ENCODE measurements around the gene ADGRG4. TPM values are rescaled to one million over a fixed set of nuclear protein-coding genes. Genes with fewer than 3 reads are reported as not detected.

The ADGRG4 gene
- total RNA-seq, 1 experiment from 2014 or later, result not detected

- no peak for DNase-seq (ENCODE audit: low spot score)
- POLR2A ChIA-PET (ENCODE audit: low non-redundant PET), result no interaction called here
- Histone ChIP-seq H3K27ac (ENCODE audit: low read depth, low read length, poor library complexity, severe bottlenecking) (no peak overlapping the region), H3K27me3 (replicated peaks; ENCODE audit: insufficient read depth, low read depth, low read length, poor library complexity) (no peaks in the 10 kb centered on the region), H3K9me3 (ENCODE audit: low read depth, low read length, poor library complexity, severe bottlenecking) (no peaks in the 10 kb centered on the region), H3K36me3 (ENCODE audit: insufficient read depth, low read length, poor library complexity, severe bottlenecking) (no peaks in the 10 kb centered on the region), H3K4me1 (ENCODE audit: insufficient read depth, low read length, poor library complexity, severe bottlenecking) (peaks cover 36% of the 10 kb centered on the region), H3K4me3 (ENCODE audit: low read depth, low read length, poor library complexity, severe bottlenecking) (no peak overlapping the region)
- CTCF ChIA-PET, result no interaction called here
- no peak for TF ChIP-seq EZH2 (IDR thresholded peaks at IDR 0.05; ENCODE audit: borderline replicate concordance, low read depth, low read length, poor library complexity, severe bottlenecking)
- TF ChIP-seq CTCF (conservative IDR thresholded peaks at IDR 0.05; ENCODE audit: low read depth, low read length), result no peak
- BruUV-seq (replicated peaks), result no TSS peak
- intact Hi-C loops (cut with micrococcal nuclease; ENCODE audit: unreplicated experiment), result no loop called here
These were observed 20.8 kb downstream of the ADGRG4 start for GRCh38 chrX:136321532-136321931.

- peak; percentile 74 for DNase-seq (ENCODE audit: low spot score)
- Histone ChIP-seq H3K4me3 (ENCODE audit: low read depth, low read length, poor library complexity, severe bottlenecking) (no peak overlapping the region), H3K27me3 (replicated peaks; ENCODE audit: insufficient read depth, low read depth, low read length, poor library complexity) (no peaks in the 10 kb centered on the region), H3K27ac (ENCODE audit: low read depth, low read length, poor library complexity, severe bottlenecking) (no peak overlapping the region), H3K4me1 (ENCODE audit: insufficient read depth, low read length, poor library complexity, severe bottlenecking) (peaks cover 36% of the 10 kb centered on the region), H3K9me3 (ENCODE audit: low read depth, low read length, poor library complexity, severe bottlenecking) (no peaks in the 10 kb centered on the region), H3K36me3 (ENCODE audit: insufficient read depth, low read length, poor library complexity, severe bottlenecking) (no peaks in the 10 kb centered on the region)
- CTCF ChIA-PET, result no interaction called here
- intact Hi-C loops (cut with micrococcal nuclease; ENCODE audit: unreplicated experiment), result no loop called here
- BruUV-seq (replicated peaks), result no TSS peak
- POLR2A ChIA-PET (ENCODE audit: low non-redundant PET), result no interaction called here
- TF ChIP-seq CTCF (conservative IDR thresholded peaks at IDR 0.05; ENCODE audit: low read depth, low read length) (no peak), EZH2 (IDR thresholded peaks at IDR 0.05; ENCODE audit: borderline replicate concordance, low read depth, low read length, poor library complexity, severe bottlenecking) (no peak)
These were observed 21.3 kb downstream of the ADGRG4 start for GRCh38 chrX:136322064-136322463.

DNA sequence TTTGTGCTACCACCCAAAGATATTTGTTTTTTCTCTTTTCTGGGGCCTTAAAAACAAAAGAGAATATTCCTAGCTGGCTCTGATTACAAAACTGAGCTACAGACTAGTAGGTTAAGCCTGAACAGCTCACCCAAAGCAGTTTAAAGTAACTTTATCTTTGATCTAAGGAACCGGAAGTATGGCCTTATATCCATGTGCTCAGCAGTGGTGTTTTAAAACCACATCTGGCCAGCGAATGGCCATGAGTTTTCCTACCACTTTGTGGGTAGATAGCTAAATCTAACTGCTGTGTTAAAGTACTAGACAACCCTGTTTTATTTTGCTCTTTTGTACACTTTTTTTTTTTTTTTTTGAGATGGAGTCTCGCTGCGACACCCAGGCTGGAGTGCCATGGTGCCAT is 24.6 kb downstream of the ADGRG4 start:
- H3K27me3 ChIP-seq (replicated peaks; ENCODE audit: insufficient read depth, low read depth, low read length, poor library complexity), result no peaks in the 10 kb centered on the region
- CTCF ChIA-PET, result interaction anchor here (0.5 kb wide), 1 partner anchor 12 kb away, joined by 3 read pairs; no protein-coding TSS in a partner anchor
- H3K4me3 ChIP-seq (ENCODE audit: low read depth, low read length, poor library complexity, severe bottlenecking), result no peak overlapping the region
- intact Hi-C loops (cut with micrococcal nuclease; ENCODE audit: unreplicated experiment), result no loop called here
- POLR2A ChIA-PET (ENCODE audit: low non-redundant PET), result no interaction called here
- peaks cover 19% of the 10 kb centered on the region for H3K4me1 ChIP-seq (ENCODE audit: insufficient read depth, low read length, poor library complexity, severe bottlenecking)
- H3K27ac ChIP-seq (ENCODE audit: low read depth, low read length, poor library complexity, severe bottlenecking), result no peak overlapping the region
- BruUV-seq (replicated peaks), result no TSS peak
- H3K9me3 ChIP-seq (ENCODE audit: low read depth, low read length, poor library complexity, severe bottlenecking), result no peaks in the 10 kb centered on the region
- no peaks in the 10 kb centered on the region for H3K36me3 ChIP-seq (ENCODE audit: insufficient read depth, low read length, poor library complexity, severe bottlenecking)
- no peak for TF ChIP-seq CTCF (conservative IDR thresholded peaks at IDR 0.05; ENCODE audit: low read depth, low read length)
- no peak for TF ChIP-seq EZH2 (IDR thresholded peaks at IDR 0.05; ENCODE audit: borderline replicate concordance, low read depth, low read length, poor library complexity, severe bottlenecking)
- no peak for DNase-seq (ENCODE audit: low spot score)
